ENCODE results near the gene USP27X.
A peak's percentile ranks its signal among the peaks of the same experiment; 100 is the strongest.

USP27X gene

GRCh38 chrX:49910344-49910743, 31.1 kb downstream of the USP27X start:
- in situ Hi-C loops (cut with MboI; ENCODE audit: low pct_unique_long_range_greater_than_20kb, low sequenced_read_pairs, unreplicated experiment) = loop anchor here (25.0 kb wide), 1 partner anchor 177 kb away; no protein-coding TSS in a partner anchor
- TF ChIP-seq CTCF (IDR thresholded peaks at IDR 0.05; ENCODE audit: extremely low read depth, insufficient read depth, missing control alignments) = no peak
- DNase-seq (ENCODE audit: low spot score) = no peak

DNA sequence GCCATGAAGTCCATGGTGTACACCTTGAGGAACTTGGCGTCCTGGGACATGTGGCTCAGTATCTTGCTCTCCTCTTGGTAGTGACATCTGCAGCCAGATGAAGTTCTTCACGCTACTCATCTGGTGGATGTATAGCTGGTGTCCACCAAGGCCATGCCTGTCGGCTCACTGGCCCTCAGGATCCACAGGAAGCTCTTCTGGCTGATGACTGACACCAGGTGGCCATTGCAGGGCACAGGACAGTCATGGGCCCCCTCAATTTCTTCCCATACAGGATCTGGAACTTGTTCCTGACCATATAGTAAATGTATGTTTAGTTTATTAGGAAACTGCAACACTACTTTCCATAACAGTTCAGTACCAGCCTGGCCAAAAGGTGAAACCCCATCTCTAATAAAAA, 32.8 kb downstream of the USP27X start:
- TF ChIP-seq CTCF (IDR thresholded peaks at IDR 0.05; ENCODE audit: extremely low read depth, insufficient read depth, missing control alignments) = no peak
- no peak for DNase-seq (ENCODE audit: low spot score)
- in situ Hi-C loops (cut with MboI; ENCODE audit: low pct_unique_long_range_greater_than_20kb, low sequenced_read_pairs, unreplicated experiment) = loop anchor here (25.0 kb wide), 1 partner anchor 175 kb away; no protein-coding TSS in a partner anchor

- TF ChIP-seq CTCF (IDR thresholded peaks at IDR 0.05; ENCODE audit: extremely low read depth, insufficient read depth, missing control alignments) = no peak
- in situ Hi-C loops (cut with MboI; ENCODE audit: low pct_unique_long_range_greater_than_20kb, low sequenced_read_pairs, unreplicated experiment) = loop anchor here (25.0 kb wide), 1 partner anchor 174 kb away; no protein-coding TSS in a partner anchor
- DNase-seq (ENCODE audit: low spot score) = no peak
Measured at GRCh38 chrX:49912861-49913260, 33.6 kb downstream of the USP27X start.

DNA sequence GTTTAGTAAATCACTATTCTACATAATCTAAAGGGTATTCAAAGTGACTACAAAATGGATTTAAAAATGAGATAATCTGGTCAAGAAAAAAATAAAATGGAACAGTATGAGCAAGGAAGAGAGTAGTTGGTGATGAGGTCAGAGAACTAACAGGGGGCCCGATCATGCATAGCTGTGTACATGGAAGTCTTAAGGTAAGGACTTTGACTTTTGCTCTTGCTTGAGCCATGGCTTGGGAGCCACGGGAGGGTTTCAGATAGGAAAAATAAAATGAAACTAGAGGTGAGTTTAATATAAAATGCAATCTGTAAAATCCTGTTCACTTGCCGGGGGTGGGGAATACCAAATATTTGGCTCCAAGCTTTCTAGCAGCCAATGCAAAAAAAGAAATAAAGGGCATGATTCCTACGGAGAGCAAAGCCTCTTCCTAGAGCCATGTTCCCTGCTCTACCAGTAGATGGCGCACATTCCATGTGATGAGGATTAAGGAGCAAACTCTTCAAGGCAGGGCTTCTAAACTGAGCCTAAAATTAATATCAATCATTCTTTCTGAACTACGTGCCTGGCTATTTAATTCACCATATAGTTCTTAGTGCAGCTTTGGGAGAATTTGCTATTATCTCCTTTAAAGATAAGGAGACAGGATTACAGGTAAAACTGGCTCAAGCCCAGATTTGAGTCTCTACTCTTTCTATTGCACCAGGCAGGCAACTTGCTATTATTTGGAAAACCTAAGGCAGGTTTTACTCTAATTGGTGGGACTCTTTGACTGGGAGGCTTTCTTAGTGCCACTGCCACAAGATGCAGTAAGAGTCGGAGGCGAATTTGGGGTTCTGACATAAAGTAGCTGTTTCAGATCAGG, 36.3 kb downstream of the USP27X start:
- TF ChIP-seq CTCF (IDR thresholded peaks at IDR 0.05; ENCODE audit: extremely low read depth, insufficient read depth, missing control alignments) = peak; percentile 90
- peak; percentile 54 for DNase-seq (ENCODE audit: low spot score)
- in situ Hi-C loops (cut with MboI; ENCODE audit: low pct_unique_long_range_greater_than_20kb, low sequenced_read_pairs, unreplicated experiment) = loop anchor here (25.0 kb wide), 1 partner anchor 172 kb away; no protein-coding TSS in a partner anchor

- in situ Hi-C loops (cut with MboI; ENCODE audit: low pct_unique_long_range_greater_than_20kb, low sequenced_read_pairs, unreplicated experiment) = loop anchor here (25.0 kb wide), 1 partner anchor 168 kb away; no protein-coding TSS in a partner anchor
- peak; percentile 39 for DNase-seq (ENCODE audit: low spot score)
- peak; percentile 82 for TF ChIP-seq CTCF (IDR thresholded peaks at IDR 0.05; ENCODE audit: extremely low read depth, insufficient read depth, missing control alignments)
Measured at GRCh38 chrX:49919617-49920016, 40.3 kb downstream of the USP27X start.

DNA sequence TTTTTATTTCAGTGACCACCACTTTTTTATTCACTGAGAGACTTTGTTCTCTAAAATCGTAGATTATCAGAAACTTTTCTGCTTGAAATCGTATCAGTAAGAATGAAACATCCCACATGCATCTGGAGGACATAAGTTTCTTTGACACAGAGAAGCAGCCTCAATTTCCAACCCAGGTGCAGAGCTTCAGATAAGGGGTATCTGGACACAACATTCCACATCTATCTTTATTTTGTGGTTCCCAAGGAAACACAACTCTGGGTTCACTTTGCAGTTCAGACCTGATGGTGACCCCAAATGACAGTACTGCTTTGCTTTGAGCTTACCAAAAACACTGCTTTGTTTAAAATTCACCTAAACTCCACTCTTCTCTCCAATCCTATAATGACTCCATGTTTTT, 41.8 kb downstream of the USP27X start:
- DNase-seq (ENCODE audit: low spot score) = no peak
- in situ Hi-C loops (cut with MboI; ENCODE audit: low pct_unique_long_range_greater_than_20kb, low sequenced_read_pairs, unreplicated experiment) = loop anchor here (25.0 kb wide), 1 partner anchor 166 kb away; no protein-coding TSS in a partner anchor
- TF ChIP-seq CTCF (IDR thresholded peaks at IDR 0.05; ENCODE audit: extremely low read depth, insufficient read depth, missing control alignments) = no peak
